GM18517 (cell line): Measurements from ENCODE around the gene MAN1B1.
A peak's percentile ranks its signal among the peaks of the same experiment; 100 is the strongest.

Experiments
- ATAC-seq: cut with Tn5 transposase; IDR thresholded peaks from one replicate; pipeline ENCODE4 v1.9.1; 2021; ENCODE audit warnings: mild to moderate bottlenecking, moderate library complexity; ENCODE audit not compliant: unreplicated experiment

Gene MAN1B1

GRCh38 chr9:137068539-137069507 lies 18.0 kb upstream of the MAN1B1 start:
- ATAC-seq = no peak

- no peak for ATAC-seq
These were observed 17.2 kb upstream of the MAN1B1 start for GRCh38 chr9:137069508-137070091.

- peak; percentile 66 for ATAC-seq
These were observed 16.4 kb upstream of the MAN1B1 start, which contains the start of gene SAPCD2 for GRCh38 chr9:137070201-137070905. Gene SAPCD2, minus strand, starts transcription at chr9:137070557. Its CDS starts 97 bp downstream, at chr9:137070460.

GRCh38 chr9:137070906-137071275 lies 15.9 kb upstream of the MAN1B1 start:
- peak; percentile 13 for ATAC-seq

GRCh38 chr9:137071282-137071681 lies 15.5 kb upstream of the MAN1B1 start:
- no peak for ATAC-seq

- no peak for ATAC-seq
These were observed 12.8 kb upstream of the MAN1B1 start for GRCh38 chr9:137073992-137074399.

GRCh38 chr9:137074657-137075274 lies 12.0 kb upstream of the MAN1B1 start:
- ATAC-seq = no peak

GRCh38 chr9:137075275-137075775 lies 11.5 kb upstream of the MAN1B1 start:
- ATAC-seq = no peak

GRCh38 chr9:137076636-137077009 lies 10.2 kb upstream of the MAN1B1 start:
- ATAC-seq = no peak

GRCh38 chr9:137077010-137077747 lies 9.6 kb upstream of the MAN1B1 start, which contains the start of gene UAP1L1:
Gene UAP1L1, plus strand, starts transcription at chr9:137077517. Its CDS starts 16 bp downstream, at chr9:137077533.
- ATAC-seq = peak; percentile 50

- peak; percentile 15 for ATAC-seq
These were observed 8.8 kb upstream of the MAN1B1 start for GRCh38 chr9:137077758-137078693.

GRCh38 chr9:137078701-137079400 lies 7.9 kb upstream of the MAN1B1 start:
- no peak for ATAC-seq

GRCh38 chr9:137079401-137079787 lies 7.4 kb upstream of the MAN1B1 start:
- no peak for ATAC-seq

GRCh38 chr9:137080260-137081122 lies 6.3 kb upstream of the MAN1B1 start:
- no peak for ATAC-seq

- no peak for ATAC-seq
These were observed 4.4 kb upstream of the MAN1B1 start for GRCh38 chr9:137082222-137082924.

GRCh38 chr9:137082925-137083290 lies 3.9 kb upstream of the MAN1B1 start:
- no peak for ATAC-seq
